Posterior cingulate gyrus (tissue), 11 donors: ENCODE results near the gene PCLO.
"Not testable (repeated sequence)": the region's sequence is repeated elsewhere in the genome, so short reads cannot be mapped to it uniquely, and the experiment has no call there.

Experiments used
- DNase-seq, 10 donors: peaks; one replicate each; pipeline versions ENCODE4 v3.0.0 to v3.0.0-alpha.2; 2020 to 2021; ENCODE audit warnings: mixed read lengths in 3 of 10
- intact Hi-C: fragments of 100-400 bp; cut with DNase I; formaldehyde crosslinking; loops from one replicate; pipeline ENCODE4 v1.15.1; 2023

Gene PCLO

DNA sequence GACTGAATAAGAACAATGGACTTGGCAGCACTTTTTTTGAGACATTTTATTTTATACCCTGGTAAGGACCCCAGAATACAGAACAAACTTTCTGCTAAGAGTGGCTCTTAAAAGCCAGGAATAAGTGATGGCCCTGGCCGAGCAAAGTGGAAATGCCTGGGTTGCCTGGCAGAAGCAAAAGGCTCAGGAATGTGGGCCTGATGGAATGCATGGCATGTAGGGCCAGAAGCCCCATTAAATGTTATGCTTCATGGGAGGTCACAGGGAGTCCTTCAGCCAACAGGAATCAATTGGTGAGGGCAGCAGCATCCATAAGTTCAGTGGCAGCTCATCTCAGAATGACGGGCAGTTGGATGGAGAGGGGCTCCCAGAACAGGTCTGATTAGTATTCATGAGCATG, 417.6 kb downstream of the PCLO start:
- DNase-seq = no peak
- intact Hi-C loops = no loop called here

DNA sequence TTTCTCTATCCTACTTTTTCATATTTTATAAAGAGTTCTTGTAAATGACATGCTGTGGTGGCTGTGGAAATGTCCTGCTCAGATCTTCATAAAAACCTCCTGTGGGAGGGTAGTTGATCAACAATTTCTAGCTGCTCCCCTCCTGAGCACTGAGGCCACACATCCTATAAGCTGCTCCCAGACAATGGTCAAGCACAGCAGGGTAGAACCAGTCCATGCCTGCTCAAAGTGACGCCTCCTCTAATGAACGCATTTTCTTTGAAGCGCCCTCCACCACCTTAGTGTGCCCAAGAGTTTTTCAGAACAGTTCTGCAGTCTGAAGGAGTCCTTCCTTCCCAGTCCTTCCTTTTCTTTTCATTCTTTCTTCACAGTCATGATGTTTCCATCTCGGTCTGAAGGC, 420.5 kb downstream of the PCLO start:
- intact Hi-C loops = no loop called here
- DNase-seq = no peak

DNA sequence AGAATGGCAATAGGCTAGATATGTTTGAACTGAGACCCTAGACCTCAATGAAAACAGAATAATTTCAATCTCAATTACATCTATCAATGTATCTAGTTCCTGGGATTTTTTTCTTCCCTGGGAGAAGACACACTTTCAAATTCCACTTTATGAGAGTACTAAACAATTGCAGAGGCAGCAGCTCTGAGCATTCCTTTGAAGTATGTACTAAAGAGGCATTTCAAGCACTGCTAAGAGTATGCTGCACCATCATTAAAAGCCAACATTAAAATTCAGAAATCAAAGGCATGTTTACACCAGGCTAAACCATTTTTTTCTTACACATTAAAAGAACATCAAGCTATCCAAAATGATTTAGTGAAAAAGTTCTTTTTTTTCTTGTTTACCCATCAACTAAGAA, 421.2 kb downstream of the PCLO start:
- DNase-seq = no peak
- intact Hi-C loops = no loop called here

DNA sequence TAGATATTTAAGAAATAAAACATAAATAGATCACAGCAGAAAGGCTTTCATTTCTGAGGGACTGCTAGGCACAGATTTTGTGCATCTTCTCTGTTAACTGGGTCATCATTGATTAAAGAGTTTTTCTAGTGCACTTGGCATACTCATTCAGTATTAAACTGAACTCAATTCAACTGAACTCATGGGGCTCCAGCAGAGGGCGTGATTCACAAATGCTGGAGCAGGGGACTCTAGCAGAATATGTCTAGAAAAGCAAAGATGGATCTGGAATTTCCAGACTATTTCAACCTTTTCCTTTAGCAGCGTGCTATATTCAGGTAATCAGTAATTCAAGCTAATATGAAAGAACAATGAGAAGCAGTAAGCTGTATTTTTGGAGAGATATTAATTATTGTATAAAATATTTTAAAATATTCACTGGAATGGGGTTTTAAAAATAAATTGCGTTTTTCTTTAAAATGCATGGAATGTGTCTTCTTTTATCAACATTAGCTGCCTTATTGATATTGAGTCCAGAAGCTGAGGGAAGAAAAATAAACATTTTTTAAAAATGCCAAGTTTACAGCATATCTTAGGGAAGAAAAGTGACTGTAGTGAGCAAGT, 422.3 kb downstream of the PCLO start:
- DNase-seq = peak in 5 of 10 donors; percentile 27 to 40 (median 28)
- intact Hi-C loops = no loop called here

DNA sequence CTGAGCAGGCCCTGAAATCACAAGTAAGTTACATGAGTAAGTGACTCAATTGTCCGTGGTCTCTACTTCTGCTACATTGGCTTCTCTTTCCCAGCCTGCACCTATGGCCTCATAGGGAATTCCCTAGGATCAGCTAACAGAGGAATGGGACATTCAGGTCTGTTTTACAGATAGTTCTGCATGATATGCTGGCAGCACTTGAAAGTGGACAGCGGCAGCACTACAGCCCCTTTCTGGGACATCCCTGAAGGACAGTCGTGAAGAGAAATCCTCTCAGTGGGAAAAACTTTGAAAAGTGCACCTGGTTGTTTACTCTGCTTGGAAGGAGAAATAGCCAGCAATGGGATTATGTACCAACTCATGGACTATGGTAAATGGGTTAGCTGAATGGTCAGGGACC, 426.1 kb downstream of the PCLO start:
- no peak for DNase-seq
- intact Hi-C loops = no loop called here

DNA sequence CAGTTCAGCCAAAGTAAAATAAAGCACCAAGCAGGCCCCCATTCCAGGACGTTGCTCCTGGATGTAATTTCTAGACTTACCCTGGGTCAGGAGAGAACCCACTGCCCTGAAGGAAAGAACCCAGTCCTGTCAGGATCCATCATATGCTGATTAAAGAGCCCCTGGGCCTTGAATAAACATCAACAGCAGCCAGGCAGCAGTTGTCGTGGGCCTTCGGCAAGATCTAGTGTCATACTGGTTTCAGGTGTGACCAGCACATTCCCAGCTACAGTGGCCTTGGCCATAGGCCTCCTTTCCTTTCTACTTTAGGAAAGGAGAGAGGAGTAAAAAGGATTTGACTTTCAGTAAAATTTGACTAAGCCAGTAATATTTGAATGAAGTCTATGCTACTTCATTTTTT, 430.0 kb downstream of the PCLO start:
- peak in 1 of 10 donors; percentile 62 for DNase-seq
- intact Hi-C loops = no loop called here

DNA sequence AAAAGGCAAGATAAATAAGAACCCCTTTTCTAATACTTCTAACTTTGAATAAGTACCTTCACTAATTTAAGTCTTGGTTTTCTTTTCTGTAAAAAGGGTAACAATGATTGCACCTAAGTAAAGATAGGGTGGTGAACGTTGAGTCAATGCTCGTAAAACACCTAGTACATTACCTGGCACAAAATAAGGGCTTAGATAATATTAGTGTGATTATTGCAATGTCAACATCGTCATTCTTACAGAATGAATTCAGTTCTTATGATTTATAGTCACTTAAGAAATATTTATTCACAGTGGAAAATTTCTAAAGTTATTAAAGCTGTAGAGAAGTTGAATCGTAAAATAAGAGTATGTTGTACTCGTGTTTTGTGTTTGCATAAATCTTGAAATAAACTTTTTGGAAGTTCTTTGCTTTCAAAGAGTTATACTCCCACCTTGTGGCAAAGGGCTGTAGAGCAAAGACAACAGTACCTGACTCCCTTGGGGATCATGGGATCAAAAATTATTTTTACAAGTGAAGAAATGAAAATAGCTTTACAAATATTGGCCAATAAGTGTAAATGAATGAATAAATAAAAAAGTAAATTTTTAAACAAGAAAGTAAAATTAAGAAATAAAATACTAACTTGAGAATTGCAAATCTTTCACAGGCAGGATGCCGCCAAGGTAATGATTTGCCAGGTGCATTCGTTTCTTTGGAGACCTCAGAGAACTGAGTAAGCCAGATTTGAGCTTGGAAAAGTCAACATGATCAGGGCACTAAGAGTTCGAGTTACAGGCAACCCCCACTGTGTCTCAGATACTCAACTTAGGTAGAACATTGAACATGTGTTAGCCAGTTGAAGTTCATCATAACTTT, 433.3 kb downstream of the PCLO start:
- no peak for DNase-seq
- intact Hi-C loops = loop anchor here (5.0 kb wide), 2 partner anchors 687 to 1232 kb away; no protein-coding TSS in a partner anchor

DNA sequence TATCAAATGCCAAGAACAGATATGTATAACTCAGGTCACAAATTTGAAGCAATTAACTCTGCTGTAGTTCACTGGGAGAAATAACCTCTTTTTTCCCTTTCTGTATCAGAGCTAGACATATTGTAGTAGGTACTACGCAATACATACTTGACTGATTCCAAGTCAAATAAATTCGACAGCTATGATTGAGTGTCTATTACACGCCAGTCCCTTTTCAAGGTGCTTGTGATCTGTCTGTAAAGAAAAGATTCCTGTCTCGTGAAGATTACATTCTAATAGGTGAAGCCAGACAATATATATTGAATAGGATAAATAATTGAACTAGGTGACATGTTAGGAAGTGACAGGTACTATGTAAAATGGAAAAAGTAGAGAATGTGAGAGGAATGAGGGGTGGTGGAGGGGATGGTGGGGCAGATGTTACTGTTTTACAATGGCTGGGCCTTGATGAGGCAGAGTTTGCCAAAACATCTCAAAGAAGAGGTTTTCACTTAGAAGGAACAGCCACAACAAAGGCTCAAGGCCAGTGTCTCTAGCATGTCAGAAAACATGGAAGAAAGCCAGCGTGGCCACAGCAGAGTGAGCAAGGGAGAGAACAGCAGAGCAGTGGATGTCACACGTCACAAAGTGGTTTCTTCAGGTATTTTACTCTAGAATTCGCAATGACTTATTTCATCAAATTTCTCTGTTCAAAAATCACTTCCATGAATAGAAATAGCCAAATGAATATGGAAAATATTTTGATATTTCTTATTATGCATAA, 436.5 kb downstream of the PCLO start:
- intact Hi-C loops = loop anchor here (5.0 kb wide), 2 partner anchors 684 to 1229 kb away; no protein-coding TSS in a partner anchor

DNA sequence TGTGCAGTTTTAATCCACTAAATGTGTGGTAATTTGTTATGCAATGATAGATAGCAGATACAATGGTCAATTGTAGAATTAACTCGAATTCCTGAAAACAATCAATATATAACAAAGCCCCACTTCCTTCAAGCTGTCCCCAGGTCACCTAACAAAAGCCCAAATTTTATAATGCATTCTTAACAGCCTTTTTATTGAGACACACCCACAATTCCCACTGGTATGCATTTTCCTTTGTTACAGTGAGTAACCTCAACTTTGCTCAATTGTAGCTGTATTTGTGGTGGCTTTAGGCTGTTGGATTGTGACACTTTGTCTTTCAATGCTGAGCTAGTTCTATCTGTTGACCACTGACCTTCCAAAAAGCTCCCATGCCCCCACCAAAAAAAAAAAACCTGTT, 439.3 kb downstream of the PCLO start:
- intact Hi-C loops = no loop called here

More for the DNA sequence above, 436.5 kb downstream of the PCLO start:
- DNase-seq = no peak

DNA sequence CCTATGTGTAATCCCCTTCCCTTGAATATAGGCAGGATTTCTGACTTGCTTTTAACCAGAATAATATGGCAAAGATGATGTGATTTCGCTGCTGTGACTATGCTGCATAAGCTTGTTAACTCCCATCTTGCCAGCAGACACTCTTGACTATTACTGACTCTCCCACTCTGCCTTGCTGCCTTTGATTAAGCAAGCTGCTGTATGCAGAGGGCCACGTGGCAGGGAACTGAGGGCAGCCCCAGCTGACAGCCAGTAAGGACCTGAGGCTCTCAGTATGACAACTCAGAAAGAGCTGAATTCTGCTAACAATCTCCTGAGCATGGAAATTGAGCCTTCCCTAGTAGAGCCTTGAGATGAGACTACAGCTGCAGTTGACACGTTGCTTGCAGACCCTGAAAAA, 439.7 kb downstream of the PCLO start:
- intact Hi-C loops = no loop called here
- no peak for DNase-seq

More for the DNA sequence above, 439.3 kb downstream of the PCLO start:
- DNase-seq = no peak

DNA sequence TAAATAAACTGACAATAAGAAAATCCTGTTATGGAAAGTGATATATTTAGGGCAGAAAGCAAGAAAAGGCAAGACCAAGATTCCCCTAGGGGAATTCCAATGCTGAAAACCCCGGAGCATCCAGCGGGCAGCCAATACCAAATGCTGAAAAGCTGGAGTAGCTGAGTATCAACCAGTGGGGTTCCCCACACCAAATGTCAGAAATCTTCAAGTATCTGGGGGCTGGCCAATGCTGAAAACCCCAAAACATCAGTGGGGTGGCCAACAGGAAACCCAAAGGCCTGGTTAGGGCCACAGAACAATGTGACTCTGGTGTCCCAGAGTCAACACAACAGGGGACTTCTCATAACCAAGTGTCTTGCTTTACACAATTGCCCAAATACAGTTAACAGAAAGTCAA, 447.3 kb downstream of the PCLO start:
- intact Hi-C loops = no loop called here
- no peak for DNase-seq

DNA sequence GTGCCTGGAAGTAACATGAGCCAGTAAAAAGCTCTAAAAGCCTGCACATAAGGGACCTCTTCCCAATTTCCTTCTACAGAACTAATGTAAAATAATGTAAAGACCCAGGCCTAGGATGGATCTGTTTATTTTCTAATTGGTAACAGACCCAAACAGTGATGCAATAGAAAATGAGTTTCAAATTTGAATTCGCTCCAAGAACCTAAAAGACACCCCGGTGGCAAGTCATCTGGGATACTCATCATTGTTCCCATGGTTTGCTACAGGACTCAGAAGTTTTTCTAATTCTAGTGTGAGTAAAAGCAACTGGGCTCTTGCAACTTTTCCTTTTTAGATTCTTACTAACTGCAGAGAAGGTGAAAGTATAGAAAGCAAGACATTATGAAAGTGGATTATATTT, 447.8 kb downstream of the PCLO start:
- no peak for DNase-seq
- intact Hi-C loops = no loop called here

DNA sequence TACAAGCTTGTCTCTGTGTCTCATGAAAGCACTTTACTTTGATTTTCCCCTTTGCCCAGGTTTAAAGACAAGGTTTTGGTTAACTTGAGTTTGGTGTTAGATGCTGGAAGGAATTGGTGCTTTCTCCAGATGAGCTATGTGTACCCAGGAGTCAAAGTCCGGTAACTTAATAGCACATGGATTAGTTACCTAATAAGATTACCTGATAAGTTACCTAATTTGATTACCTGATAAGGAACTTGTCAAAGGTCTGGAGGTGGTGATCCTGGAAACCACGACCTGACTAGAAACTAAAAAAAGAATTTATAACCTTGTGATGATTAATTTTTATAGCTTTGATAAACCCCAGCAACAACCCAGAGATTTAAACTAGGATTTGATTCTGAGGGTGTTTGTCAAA, 449.2 kb downstream of the PCLO start:
- intact Hi-C loops = no loop called here
- no peak for DNase-seq

DNA sequence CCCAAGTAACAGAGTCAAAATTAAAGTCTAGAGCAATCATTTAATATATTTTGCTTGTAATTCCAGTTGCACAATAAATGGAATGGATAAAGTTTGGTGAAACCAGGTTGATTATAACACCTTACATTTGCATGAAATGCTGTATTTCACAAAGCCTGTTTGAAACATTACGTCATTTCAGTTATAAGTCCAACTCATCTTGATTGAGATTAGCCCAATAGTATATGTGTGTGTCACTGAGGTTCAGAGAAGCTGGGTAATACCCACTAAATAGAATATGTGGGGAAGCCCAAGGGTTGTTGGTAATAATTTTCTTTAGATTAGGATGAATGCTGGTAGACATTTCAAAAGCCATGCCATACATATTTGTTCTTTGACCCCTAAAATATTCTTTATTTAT, 456.3 kb downstream of the PCLO start:
- intact Hi-C loops, DNase-seq: not testable (repeated sequence)

DNA sequence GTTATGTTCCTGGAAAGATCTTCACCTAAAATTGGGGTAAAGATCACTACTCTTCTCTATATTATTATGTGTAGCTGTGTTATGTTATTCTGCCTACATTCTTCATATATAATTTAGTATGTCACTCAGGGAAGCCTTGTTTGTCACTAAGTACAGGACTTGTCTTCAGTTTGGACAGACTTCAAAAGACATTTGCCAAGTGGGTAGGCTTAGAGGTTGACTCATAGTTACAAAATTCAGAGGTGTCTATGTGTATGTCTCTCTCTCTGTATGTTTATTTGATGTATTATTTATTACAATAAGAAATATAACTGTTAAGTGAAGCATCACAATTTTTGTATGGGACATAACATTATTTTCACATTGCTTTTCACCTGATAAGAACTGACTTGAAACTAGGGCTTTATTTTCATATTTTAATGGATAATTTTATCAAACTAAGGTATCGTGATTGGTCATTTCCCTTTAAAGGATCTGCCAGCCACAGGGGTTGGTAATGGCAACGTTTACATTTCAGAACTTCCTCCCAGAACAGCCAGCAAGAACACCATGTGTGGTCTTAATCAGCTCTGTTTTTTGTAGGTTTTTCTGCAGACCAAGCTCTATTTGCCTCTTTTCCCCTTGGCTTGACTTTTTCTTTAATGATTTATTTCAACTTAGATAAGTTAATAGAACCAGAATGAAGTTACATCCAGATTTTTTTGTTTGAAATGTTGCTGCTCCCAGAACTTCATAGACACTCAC, 457.0 kb downstream of the PCLO start:
- intact Hi-C loops = no loop called here
- no peak for DNase-seq

DNA sequence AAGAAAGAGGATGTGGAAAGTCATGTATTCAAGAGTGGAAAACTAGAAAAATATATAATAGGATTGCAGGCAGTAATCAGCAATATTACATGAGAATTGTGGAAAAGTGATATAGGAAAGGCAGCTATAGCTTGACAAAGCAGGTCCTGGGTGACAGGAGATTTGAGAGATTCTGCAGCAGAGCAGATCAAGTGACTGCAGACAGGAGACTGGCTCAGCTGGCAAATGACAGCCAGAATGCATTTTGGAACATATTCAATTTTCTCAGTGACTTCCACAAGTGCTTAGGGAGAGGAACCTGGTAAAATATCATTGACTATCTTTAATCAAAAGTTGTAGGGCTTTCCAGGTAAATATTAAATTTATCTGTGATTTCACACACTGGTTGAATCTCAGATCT, 458.6 kb downstream of the PCLO start:
- intact Hi-C loops = no loop called here

More for the DNA sequence above, 458.6 kb downstream of the PCLO start:
- no peak for DNase-seq
